ENCODE results near the gene ANLN. TPM values are rescaled to one million over a fixed set of nuclear protein-coding genes. Genes with fewer than 3 reads are reported as not detected.

Gene ANLN
- total RNA-seq, 1 experiment from 2014 or later, result 78.9 TPM

DNA sequence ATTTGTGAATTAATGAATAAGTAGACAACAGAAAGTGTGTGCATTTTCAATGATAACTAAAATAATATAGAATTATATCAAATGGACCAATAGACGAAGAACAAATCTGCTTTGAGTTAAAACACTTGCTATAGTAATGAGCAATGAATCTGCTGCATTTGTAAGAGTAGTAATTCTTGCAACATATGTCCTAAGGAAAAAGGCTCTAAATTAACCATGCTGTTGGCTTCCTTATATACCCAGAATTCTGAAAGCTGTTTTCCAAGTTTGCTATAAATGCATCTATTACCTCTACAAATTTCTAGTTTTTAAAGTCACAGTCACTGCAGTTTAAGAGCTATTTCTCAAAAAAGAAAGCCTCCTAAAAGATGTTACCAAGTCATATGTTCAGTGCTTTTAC, 20.5 kb upstream of the ANLN start:
- WGBS (ENCODE audit: extremely low coverage, insufficient read length, low lambda C conversion rate), result no CpG with 5 or more reads among the region's 1 CpG
- Histone ChIP-seq H3K79me1 (ENCODE audit: insufficient read depth, low read depth, low read length, poor library complexity, severe bottlenecking) (no peaks in the 10 kb centered on the region), H3K14ac (ENCODE audit: insufficient read depth, low read length) (no peak overlapping the region), H4K20me1 (ENCODE audit: control insufficient read depth, insufficient read depth, insufficient read length) (no peaks in the 10 kb centered on the region), H3K9ac (ENCODE audit: extremely low read depth, insufficient read length, low read length) (no peak overlapping the region), H3T11ph (ENCODE audit: low read length) (no peak overlapping the region), H3K79me2 (ENCODE audit: insufficient read depth, low read length) (no peaks in the 10 kb centered on the region), H3K56ac (ENCODE audit: insufficient read length, low read depth, low read length) (no peak overlapping the region), H3K4me1 (ENCODE audit: insufficient read depth, low read length) (no peaks in the 10 kb centered on the region), H2BK15ac (ENCODE audit: low read depth, low read length) (no peak overlapping the region), H3K18ac (ENCODE audit: insufficient read length, low read depth, low read length) (no peak overlapping the region), H3K27me3 (ENCODE audit: insufficient read depth, low read length) (peaks cover 19% of the 10 kb centered on the region), H2BK5ac (ENCODE audit: insufficient read length, low read length) (no peak overlapping the region), H4K5ac (ENCODE audit: insufficient read length, low read depth, low read length) (no peak overlapping the region), H4K8ac (replicated peaks; ENCODE audit: insufficient read length, low read depth, low read length) (no peak overlapping the region), H3K4ac (ENCODE audit: low read depth, low read length) (no peak overlapping the region), H4K91ac (ENCODE audit: insufficient read length, low read depth, low read length) (no peak overlapping the region), H2AFZ (ENCODE audit: low read length) (no peak overlapping the region), H2BK120ac (ENCODE audit: low read depth, low read length, poor library complexity, severe bottlenecking) (no peak overlapping the region), H2BK20ac (ENCODE audit: low read depth, low read length, poor library complexity, severe bottlenecking) (no peak overlapping the region), H3K27ac (ENCODE audit: insufficient read length, low read depth, low read length) (no peak overlapping the region), H3K9me3 (ENCODE audit: control insufficient read depth, low read depth, low read length) (no peaks in the 10 kb centered on the region), H3K23ac (ENCODE audit: insufficient read length, low read depth, low read length) (no peak overlapping the region), H3K23me2 (ENCODE audit: insufficient read length, low read depth, low read length, poor library complexity, severe bottlenecking) (no peaks in the 10 kb centered on the region), H3K4me2 (ENCODE audit: insufficient read depth, insufficient read length, low read length) (no peak overlapping the region), H2BK12ac (ENCODE audit: insufficient read length, low read depth, low read length) (no peak overlapping the region), H2AK5ac (ENCODE audit: insufficient read length, low read length) (no peak overlapping the region)
- no peak overlapping the region for H3K27ac Mint-ChIP-seq
- 0 out of 4 replicates have a peak, but pooled peaks cover 0 to 3% of the 10 kb centered on the region in 2 experiments for H3K4me1 Mint-ChIP-seq
- no peaks in the 10 kb centered on the region for H3K9me3 Mint-ChIP-seq
- H3K4me3 Mint-ChIP-seq, result no peak overlapping the region
- DNase-seq, result no peak
- peaks cover 54% of the 10 kb centered on the region for H3K27me3 Mint-ChIP-seq (ENCODE audit: low read depth)
- TF ChIP-seq CTCF (conservative IDR thresholded peaks at IDR 0.05), result no peak
- H3K36me3 Mint-ChIP-seq (ENCODE audit: insufficient read depth in 1 of 3, low read depth in 3 of 3), result no peaks in the 10 kb centered on the region

Data from H9 (cell line).